Hypothalamus (tissue), 51 donors: ENCODE data around the gene WDR48.
"Not testable (repeated sequence)": the region's sequence is repeated elsewhere in the genome, so short reads cannot be mapped to it uniquely, and the experiment has no call there.

Experiments
- DNase-seq, 51 donors: peaks; one replicate each; lab custom pipeline; 2025; lab: John Stamatoyannopoulos, UW

The WDR48 gene

DNA sequence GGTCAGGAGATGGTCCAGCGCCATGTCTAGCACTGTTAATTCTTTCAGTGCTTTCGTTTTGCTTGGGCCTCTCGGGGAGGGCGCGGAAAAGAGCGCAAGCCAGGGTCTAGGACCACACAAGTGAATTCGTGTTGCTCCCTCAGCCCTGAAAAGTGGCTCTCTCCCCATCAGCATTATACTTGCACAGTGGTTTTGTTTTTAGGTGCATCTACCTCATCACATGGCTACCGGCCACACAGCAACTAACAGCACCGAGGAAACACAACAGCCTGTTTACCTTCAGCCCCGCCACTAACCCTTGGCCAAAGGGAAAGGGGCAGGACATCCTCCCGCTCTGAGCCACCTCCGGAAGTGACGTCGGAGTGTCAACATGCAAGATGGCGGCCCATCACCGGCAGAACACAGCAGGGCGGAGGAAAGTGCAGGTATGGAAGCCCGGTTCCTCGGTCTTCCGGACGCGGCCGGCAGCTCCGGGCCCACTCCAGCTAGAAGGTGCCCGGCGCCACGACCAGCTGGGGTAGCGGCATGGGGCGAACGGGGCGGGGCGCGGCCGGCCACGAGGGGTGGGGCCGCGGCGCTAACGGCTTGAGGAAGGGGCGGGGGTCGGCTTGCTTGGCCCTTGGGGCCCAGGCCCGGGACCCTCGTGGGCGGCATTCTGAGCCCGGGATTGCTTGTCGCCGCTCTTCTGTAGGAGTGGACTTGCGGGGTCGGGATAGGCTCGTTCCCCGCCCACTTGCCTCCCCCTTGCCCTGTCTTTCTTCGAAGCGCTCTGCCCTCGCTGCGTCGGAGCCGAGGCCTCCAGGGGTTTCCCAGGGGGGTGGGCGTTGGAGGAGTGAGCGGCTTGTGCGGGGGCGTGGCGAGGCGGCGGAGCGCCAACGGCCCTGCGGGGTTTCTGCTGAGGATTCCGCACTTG lies at the start of gene WDR48, which contains the start of gene SCN11A:
Gene WDR48 (plus strand): TSS at position 368 of the 913 bp plus-strand sequence. CDS start 10 bp downstream, at position 378.
Gene SCN11A (minus strand): TSS at position 296 of the 913 bp plus-strand sequence. CDS start 101,582 bp downstream, outside the sequence.
- peak; percentile 45 to 96 (median 87) for DNase-seq

DNA sequence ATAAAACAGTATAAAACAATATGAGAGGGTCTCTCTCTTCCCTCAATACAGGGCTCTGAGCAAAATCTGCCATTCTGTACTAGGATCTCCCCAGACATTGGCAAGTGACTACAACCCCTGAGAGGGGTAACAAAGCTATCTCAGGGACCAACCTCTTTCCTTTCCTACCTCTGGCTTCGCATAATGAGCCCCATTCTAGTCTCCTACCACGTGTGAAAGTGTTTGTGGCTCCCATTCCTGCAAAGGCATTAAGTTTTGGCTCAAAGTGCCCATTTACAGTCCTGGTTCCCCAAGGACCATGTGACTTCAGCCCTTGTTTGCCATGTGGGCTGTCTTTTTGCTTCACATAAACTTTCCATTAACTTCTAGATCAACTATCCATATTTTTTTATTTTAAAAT lies 46.5 kb upstream of the WDR48 start:
- no peak for DNase-seq

DNA sequence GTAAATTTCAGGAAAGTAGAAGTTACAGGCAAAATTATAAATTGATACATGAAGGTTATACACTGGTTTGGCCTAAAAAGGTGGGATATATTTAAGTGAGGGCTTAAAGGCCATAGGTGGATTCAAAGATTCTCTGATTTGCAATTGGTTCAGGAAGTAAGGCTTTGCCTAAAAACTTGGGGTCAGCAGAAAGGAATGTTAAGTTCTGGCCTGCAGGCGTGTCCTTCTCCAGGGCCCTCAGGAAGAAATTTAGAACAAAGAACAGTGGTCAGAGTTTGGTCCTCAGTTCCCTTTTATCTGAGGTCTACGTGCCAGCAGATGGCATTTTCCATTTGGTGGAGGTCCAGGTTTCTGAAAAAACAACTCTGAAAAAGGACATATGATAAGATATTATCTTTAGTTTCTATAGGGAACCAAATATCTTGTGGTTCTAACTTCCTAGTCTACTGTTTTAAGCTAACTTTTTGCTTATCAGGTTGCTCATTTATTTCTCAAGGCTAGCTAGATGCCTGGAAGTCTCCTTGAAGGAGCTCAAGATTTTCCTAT lies 40.6 kb upstream of the WDR48 start:
- DNase-seq, result no peak

DNA sequence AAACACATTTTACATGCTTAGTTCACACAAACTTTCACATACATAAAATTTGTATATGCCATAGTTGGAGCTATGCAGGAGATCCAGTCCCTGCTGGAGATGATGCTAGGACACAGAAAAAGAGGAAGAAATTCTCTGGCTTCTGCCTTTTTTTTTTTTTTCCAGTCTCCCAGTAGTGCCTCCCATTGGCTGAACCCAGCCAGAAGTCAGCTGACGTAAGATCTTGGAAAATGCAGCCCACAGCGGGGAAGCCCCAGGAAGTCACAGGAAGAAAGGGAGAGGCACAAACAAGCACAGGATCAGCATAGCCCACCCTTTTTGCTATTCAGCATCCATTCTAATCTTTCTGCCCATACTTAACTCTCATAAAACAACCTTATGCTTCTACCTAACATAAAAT lies 38.5 kb upstream of the WDR48 start:
- no peak for DNase-seq

DNA sequence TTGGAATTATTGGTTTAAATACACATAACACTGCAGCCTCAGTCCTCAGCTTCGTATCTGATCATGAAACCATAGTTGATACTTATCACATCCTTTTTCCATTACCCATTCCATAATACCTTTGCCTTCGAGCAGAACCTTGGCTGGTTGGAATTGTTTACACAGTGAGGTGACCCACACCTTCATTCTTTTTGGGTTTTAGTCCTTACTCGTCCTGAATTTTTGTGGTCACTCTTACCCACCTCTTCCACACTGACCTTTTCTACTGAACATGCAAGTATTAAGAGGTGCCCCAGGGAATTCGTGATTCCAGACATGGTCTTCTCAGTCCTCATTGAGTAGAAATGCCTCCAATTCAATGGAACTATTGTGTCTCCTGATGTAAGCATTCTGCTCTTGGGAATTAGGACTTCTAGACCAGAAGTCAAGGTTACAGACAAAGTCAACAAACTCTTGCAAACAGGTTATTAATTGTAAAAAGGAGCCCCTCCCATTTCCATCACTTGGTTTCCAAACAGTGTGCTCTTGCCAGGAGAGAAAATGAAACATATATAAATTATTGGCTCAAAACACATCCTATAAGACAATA lies 37.8 kb upstream of the WDR48 start:
- no peak for DNase-seq

DNA sequence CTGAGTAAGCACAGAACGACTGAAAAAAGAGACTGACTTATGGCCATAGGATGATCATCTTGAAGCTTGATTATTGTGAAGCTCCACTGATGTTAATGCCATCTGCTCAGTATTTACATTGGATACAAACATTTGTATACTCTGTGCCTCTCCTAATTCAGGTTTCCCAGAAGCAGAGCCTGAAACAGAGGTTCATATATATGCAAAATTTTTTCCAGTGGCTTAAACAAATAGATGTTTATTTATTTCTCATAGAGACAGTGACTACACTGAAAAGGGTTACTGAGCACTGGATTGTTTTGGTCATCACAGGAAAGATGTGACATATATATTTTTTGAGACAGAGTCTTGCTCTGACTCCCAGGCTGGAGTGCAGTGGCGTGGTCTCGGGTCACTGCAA lies 36.4 kb upstream of the WDR48 start:
- DNase-seq, result no peak

DNA sequence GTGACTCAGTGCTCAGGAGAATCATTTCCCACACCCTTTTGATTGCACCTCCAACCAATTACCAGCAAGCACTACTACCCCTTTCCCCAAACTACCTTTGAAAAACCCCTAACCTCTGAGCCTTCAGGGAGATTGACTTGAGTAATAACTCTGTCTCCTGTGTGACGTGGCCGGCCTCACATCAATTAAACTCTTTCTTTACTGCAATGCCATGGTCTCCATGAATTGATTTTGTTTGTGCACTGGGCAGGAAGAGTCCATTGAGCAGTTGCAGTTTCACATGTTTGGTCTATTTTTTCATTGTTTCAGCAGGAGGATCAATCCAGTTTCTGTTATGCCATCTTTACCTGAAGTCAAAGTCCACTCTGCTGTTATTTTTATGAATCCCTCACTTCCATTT lies 32.5 kb upstream of the WDR48 start:
- DNase-seq, result no peak

DNA sequence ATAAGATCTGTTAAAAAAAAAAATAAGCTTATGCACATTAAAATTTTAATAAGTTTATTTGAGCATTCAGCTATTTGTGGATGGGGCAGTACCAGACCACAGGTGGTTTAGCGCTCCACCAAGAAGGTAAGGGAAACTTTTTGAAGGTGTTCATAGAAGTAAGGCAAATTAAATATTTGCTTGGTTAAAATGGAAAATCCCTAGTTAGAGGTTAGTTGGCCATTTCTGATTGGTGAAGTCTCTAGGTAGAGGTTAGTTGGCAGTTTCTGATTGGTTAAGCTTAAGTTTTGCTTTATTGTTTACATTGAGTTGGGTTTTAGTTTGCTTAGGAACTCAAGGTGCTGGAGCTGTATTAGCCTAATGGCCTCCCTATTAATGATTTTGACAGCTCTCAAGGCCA lies 30.8 kb upstream of the WDR48 start:
- no peak for DNase-seq

DNA sequence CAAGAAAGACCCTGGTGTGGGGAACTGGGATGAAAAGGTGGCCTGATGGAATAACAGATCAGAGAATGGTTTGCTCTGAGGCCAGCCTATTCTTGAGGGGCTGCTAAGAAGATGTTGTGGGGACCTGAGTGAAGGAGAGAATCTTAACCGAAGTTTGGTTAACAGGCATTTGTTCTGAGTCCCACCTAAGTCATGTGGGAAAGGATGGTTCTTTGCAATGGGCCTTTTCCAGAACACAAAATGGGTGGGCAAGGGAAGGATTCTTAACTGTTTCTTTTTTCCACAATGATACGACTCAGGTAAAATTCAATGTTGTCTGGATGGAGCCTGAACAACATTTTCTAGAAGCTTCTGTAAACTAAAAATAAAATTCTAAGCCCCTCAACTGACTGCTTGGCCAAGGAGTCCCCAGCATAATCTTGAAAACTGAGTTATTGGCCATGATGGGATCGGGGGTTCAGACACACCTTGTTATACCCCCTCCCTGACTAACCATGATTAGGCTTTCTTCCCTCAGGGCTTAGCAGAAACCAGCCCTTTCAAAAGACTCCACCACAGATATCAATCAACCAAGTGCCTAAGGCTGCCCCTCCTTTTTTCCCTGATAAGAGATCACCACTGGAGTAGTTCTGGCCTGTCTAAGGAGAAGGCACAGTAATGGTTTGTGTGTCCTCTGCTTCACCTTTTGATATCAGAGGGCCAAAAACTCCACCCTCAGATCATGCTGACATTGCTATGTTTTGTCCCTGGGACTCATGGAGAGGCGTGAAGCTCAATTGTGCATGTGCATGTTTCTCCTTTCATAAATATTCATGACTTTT lies 30.1 kb upstream of the WDR48 start:
- no peak for DNase-seq

DNA sequence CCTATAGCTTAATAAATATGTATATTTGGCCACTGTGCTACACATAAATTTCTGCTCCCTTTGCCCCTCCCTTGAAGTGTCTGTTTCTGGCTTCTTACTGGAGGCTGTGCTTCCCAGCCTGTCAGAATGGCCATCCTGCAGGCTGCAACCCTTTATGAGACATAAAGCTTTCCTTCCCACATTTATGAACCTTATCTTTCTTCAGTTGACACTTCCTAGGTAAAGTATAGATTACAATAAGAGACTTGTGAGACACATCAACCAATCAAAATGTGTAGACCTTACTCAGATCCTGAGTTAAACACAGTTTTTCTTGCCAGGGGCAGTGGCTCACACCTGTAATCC lies 29.6 kb upstream of the WDR48 start:
- DNase-seq, result no peak

DNA sequence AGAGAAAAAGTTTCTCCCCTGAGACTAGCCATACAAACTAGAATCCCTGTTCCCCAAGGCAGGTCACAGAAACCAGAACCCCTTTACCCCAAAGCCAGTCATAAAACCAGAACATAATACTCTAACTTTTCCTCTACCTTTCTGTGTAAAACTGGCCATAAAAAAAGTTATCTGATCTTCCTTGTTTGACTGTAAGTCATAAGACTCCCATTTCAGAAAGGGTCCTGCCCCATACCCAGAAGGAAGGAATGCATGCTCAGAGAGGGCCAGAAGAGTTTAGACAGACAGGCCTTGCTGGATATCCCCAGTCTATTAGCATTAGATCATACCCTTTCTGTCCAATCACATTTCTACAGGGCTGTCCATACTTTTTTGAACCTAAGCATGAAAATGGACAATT lies 27.3 kb upstream of the WDR48 start:
- no peak for DNase-seq

DNA sequence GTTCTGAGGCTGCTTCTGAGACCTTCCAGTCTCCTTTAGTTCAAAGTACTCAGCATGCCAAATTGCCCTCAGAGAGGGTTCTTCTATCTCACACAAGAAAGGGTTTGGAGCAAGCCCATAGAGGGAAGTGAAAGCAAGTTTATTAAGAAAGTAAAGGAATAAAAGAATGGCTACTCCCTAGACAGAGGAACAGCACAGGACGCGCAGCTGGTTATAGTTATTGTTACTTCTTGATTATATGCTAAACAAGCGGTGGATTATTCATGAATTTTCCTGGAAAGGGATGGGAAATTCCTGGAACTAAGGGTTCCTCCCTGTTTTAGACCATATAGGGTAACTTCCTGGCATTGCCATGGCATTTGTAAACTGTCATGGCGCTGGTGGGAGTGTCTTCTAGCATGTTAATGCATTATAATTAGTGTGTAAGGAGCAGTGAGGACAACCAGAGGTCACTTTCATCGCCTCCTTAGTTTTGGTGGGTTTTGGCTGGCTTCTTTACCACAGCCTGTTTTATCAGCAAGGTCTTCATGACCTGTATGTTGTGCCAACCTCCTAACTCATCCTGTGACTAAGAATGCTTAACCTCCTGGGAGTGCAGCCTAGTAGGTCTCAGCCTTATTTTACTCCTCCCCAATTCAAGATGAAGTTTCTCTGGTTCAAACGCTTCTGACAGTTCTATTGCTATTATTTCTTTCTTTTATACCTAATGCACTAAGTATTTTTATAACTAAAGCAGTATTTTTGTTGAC lies 26.4 kb upstream of the WDR48 start:
- no peak for DNase-seq

DNA sequence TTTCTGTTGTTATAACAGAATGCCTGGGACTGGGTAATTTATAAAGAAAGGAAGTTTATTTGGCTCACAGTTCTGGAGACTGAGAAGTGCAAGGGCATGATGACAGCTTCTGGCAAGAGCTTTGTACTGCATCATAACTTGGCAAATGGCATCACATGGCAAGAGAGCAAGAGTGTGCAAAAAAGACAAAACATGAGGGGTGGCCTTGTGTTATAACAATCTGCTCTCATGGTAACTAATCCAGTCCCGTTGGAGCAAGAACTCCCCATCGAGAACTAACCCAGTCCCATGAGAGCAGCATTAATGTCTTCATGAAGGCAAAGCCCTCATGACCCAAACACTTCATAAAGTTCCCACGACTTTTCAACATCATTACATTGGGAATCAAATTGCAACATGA lies 23.3 kb upstream of the WDR48 start:
- DNase-seq, result no peak

DNA sequence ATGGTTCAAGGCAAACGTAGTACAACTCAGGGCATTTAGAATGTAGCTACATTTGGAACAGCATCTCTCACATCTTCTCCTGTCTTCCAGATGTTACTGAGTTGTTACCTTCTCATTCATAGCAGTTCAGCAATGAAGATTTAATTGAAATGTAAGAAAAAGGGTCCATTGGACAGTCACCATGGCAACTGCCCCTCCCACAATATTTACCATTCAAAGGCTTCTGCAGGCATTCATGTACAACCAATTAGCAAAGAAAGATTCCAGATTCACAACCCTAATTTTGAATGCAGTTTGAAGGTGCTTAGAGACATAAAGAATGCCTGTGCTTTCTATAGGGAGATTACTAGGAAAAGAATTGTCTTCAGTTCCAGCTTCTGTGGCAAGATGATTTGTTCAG lies 22.3 kb upstream of the WDR48 start:
- DNase-seq, result no peak

DNA sequence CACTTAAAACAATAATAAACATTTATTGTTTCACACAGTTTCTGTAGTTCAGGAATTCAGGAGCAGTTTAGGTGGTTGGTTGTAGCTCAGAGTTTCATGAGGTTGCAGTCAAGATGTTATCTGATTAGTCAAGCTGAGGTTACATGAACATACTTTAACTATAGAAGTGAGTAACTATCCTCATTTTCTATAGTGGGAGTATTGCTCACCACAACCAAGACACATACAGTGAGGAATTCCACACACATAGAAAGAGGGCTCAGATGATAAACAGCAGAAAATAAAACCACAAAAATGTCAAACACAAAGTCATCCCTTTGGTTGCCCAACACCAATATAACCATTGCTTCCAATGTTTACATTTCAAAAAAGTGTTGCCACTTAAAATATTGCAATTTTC lies 13.7 kb upstream of the WDR48 start:
- DNase-seq, result no peak

DNA sequence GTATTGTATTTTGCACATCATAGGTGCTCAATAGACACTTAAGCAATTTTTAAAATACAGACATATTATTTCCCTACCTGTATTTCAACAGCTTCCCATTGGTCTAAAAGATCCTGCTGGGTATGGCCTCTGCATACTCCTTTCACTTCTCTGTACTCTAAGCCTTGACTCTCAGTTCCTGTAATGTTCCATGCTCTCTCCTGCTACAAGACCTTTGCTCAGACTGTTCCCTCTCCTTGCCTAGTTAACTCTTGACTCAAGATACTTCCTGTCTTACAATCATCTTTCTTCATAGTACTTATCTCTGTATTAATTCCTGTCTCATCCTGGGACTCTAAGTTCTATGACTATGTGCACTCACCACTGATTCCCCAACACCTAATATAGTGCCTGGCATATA lies 1.8 kb upstream of the WDR48 start:
- no peak for DNase-seq

DNA sequence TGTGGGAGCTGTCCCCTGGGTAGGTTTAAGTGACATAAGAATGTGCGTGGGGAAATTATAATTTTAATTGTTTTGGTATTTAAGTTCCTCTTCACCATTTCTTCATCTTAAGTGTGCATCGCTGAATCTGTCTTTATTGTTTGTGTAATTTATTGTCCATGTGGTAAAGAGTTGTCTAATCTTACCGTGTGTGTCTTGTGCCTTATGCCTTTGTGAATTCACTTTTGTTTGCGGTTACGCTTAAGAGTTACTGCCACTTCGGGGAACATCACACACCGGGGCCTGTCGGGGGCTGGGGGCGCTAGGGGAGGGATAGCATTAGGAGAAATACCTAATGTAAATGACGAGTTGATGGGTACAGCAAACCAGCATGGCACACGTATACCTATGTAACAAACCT lies 767 bp downstream of the WDR48 start:
- no peak for DNase-seq

DNA sequence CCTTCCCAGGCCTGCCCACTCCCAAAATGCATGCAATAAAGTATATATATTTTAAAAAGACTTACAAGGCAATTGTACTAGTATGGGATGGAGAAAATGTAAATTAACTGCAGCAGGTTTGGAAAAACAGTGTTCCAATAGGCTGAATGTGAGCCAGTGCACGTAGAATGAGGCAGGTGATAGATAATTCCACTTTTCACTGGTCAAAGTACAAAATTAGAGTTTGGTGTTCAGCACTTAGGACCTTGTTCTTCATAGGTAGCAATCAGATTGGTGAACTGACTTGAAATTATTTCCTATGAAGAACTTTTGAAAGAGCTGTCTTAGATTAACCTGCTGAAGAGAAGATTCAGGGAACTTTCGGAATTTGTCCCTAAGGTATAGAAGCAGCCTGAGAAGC lies 1.9 kb downstream of the WDR48 start:
- no peak for DNase-seq

DNA sequence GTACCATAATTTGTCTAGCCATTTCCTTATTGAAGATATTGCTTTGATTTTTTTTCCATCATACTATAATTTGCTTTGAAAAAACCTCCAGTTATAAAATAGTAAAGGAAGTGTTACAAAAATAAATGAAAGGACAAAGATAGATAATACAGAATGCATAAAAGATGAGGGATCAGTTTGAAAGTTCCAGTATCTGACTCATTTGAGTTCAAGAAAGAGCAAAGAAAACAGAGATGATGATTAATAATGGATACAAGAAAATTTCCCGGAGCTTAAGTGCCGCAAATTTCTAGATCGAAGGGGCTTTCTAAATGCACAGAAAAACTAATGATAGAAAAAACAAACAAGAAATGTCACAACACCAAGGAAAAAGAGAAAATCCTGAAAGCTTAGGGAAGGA lies 4.3 kb downstream of the WDR48 start:
- no peak for DNase-seq

DNA sequence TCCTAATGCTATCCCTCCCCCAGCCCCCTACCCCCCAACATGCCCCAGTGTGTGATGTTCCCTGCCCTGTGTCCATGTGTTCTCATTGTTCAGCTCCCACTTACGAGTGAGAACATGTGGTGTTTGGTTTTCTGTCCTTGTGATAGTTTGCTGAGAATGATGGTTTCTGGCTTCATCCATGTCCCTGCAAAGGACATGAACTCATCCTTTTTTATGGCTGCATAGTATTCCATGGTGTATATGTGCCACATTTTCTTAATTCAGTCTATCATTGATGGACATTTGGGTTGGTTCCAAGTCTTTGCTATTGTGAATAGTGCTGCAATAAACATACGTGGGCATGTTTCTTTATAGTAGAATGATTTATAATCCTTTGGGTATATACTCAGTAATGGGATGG lies 9.4 kb downstream of the WDR48 start:
- not testable (repeated sequence) for DNase-seq
